Activated CD4-positive, alpha-beta T cell treated with anti-CD3 and anti-CD28 coated beads for 36 hours (primary cell): ENCODE results near the gene UTP20. TPM values are rescaled to one million over a fixed set of nuclear protein-coding genes. Genes with fewer than 3 reads are reported as not detected.

ENCODE experiments used
- ATAC-seq: fragments of 200-7000 bp; cut with Tn5 transposase; one replicate; pipeline ENCODE4 v1.10.0; 2021; ENCODE audit warnings: mild to moderate bottlenecking, moderate library complexity
- CTCF ChIA-PET: fragments of 350-600 bp; sonication (Branson Sonifier 250); formaldehyde crosslinking; loops from one replicate; lab custom pipeline; 2021; ENCODE audit warnings: antibody characterized with exemption; lab: Charles Lee
- POLR2A ChIA-PET: fragments of 350-600 bp; sonication (Branson Sonifier 250); formaldehyde crosslinking; loops from one replicate; lab custom pipeline; 2021; ENCODE audit warnings: antibody characterized with exemption, inconsistent platforms; lab: Charles Lee
- DNase-seq: peaks from one replicate; pipeline ENCODE4 v3.0.0-alpha.2; 2020
- H3K27ac Mint-ChIP-seq: one replicate; pipeline ENCODE4 v1.8.0; 2021; ENCODE audit warnings: mixed read lengths
- H3K27me3 Mint-ChIP-seq: one replicate; pipeline ENCODE4 v1.8.0; 2021; ENCODE audit warnings: mixed read lengths
- H3K36me3 Mint-ChIP-seq: one replicate; pipeline ENCODE4 v1.8.0; 2021; ENCODE audit warnings: low read depth, mixed read lengths
- H3K4me1 Mint-ChIP-seq: one replicate; pipeline ENCODE4 v1.8.0; 2021; ENCODE audit warnings: mixed read lengths
- H3K4me3 Mint-ChIP-seq: one replicate; pipeline ENCODE4 v1.8.0; 2021; ENCODE audit warnings: mild to moderate bottlenecking, moderate library complexity, mixed read lengths
- H3K9me3 Mint-ChIP-seq: one replicate; pipeline ENCODE4 v1.8.0; 2021; ENCODE audit warnings: low read depth, mixed read lengths
- intact Hi-C, 2 experiments: fragments of 100-400 bp; cut with DNase I in 1 of 2; cut with micrococcal nuclease in 1 of 2; formaldehyde crosslinking; loops; one replicate each; pipeline versions ENCODE4 v1.14.2 to v1.15.1; 2022 to 2024; cut with DNase I, micrococcal nuclease
- total RNA-seq, 2 experiments: library from RNA; stranded (reverse); gene quantifications; one replicate each; pipeline ENCODE4 v1.2.3, GENCODE V29; 2021

UTP20 gene
- total RNA-seq, 2 experiments from 2014 or later = 29.4 to 33.1 TPM

DNA sequence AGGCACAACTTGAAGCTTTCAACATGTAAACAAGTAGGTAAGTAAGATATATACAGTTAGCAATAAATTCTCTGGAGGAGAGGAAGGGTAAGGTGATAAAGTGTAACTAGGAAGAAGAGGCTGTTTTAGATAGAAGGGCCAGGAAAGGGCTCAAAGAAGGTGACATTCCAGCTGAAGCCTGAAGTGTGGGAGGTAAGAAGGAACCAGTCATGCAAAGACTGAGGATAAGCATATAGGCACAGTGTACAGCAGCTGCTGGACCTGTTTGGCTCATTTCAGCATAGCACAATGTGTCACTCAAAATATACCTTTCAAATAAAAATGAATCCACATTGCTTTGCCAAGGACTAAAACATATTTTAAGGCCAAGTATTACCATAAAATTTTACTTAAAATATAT, 156.2 kb downstream of the UTP20 start:
- H3K9me3 Mint-ChIP-seq = no peaks in the 10 kb centered on the region
- H3K4me1 Mint-ChIP-seq = no peaks in the 10 kb centered on the region
- no peak overlapping the region for H3K27ac Mint-ChIP-seq
- H3K4me3 Mint-ChIP-seq = no peak overlapping the region
- H3K27me3 Mint-ChIP-seq = peaks cover 1% of the 10 kb centered on the region
- H3K36me3 Mint-ChIP-seq = no peaks in the 10 kb centered on the region
- intact Hi-C loops = no loop called here
- no peak for DNase-seq
- no peak for ATAC-seq
- ChIA-PET POLR2A (no interaction called here), CTCF (no interaction called here)

Other genes with a start within 250 kb of the UTP20 start
- not detected for gene SLC5A8, start 69.9 kb upstream of the UTP20 start, total RNA-seq
- 10 to 100 TPM; 67.2 to 85.6 TPM for gene ARL1, start 127.7 kb downstream of the UTP20 start, total RNA-seq
- gene SPIC, start 195.2 kb downstream of the UTP20 start, total RNA-seq = not detected